Measurements from ENCODE around the gene CKAP4. TPM values are rescaled to one million over a fixed set of nuclear protein-coding genes. Genes with fewer than 3 reads are reported as not detected.

CKAP4 gene
- total and polyA plus RNA-seq, 2 experiments from 2014 or later: 151 to 258 TPM

DNA sequence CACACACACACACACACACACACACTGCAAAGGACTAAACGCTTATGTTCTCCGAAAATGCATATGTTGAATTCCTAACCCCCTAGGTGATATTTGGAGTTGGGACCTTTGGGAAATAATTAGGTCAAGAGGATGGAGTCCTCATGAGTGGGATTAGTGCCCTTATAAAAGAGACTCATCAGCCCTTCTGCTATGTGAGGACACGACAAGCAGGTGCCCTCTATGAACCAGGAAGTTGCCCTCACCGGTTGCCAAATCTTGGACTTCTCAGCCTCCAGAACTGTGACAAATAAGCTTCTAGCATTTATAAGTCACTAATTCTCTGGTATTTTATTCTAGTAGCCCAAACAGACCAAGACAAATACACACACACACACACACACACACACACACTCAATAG lies 34.0 kb upstream of the CKAP4 start:
- H3K27ac ChIP-seq: peak overlapping the region; percentile 90
- H2AFZ ChIP-seq: no peak overlapping the region
- H3K36me3 ChIP-seq (replicated peaks; ENCODE audit: insufficient read depth, low read depth): no peaks in the 10 kb centered on the region
- no peaks in the 10 kb centered on the region for H3K9me3 ChIP-seq (ENCODE audit: low read depth)
- H3K79me2 ChIP-seq: no peaks in the 10 kb centered on the region
- WGBS (ENCODE audit: low lambda C conversion rate, missing lambda C conversion rate): 74% methylated on average over 4 of the region's 4 CpGs
- DNase-seq (ENCODE audit: low spot score): peak; percentile 45
- H3K27me3 ChIP-seq: no peaks in the 10 kb centered on the region
- H3K9me2 ChIP-seq (replicated peaks; ENCODE audit: insufficient read depth): no peaks in the 10 kb centered on the region
- no peak for TF ChIP-seq EZH2 (IDR thresholded peaks at IDR 0.05; ENCODE audit: borderline replicate concordance)
- no peak for TF ChIP-seq EZH2phosphoT487 (IDR thresholded peaks at IDR 0.05; ENCODE audit: low read depth, severe bottlenecking, unreplicated experiment)
- TF ChIP-seq CTCF (IDR thresholded peaks at IDR 0.05; ENCODE audit: poor library complexity): no peak
- H3K4me3 ChIP-seq: no peak overlapping the region
- H3K4me1 ChIP-seq (ENCODE audit: insufficient read depth): peaks cover 49% of the 10 kb centered on the region
- no peaks in the 10 kb centered on the region for H4K20me1 ChIP-seq (ENCODE audit: insufficient read depth, poor library complexity, severe bottlenecking)
- H3K4me2 ChIP-seq: peak overlapping the region; percentile 64

- Histone ChIP-seq H3K27me3 (no peaks in the 10 kb centered on the region), H3K79me2 (no peaks in the 10 kb centered on the region), H3K36me3 (replicated peaks; ENCODE audit: insufficient read depth, low read depth) (no peaks in the 10 kb centered on the region), H3K4me2 (no peak overlapping the region), H4K20me1 (ENCODE audit: insufficient read depth, poor library complexity, severe bottlenecking) (no peaks in the 10 kb centered on the region), H3K27ac (peak overlapping the region; percentile 90), H3K4me3 (no peak overlapping the region), H3K4me1 (ENCODE audit: insufficient read depth) (peaks cover 53% of the 10 kb centered on the region), H3K9me3 (ENCODE audit: low read depth) (no peaks in the 10 kb centered on the region), H2AFZ (no peak overlapping the region), H3K9me2 (replicated peaks; ENCODE audit: insufficient read depth) (no peaks in the 10 kb centered on the region)
- WGBS (ENCODE audit: low lambda C conversion rate, missing lambda C conversion rate): 67% methylated on average over 3 of the region's 3 CpGs
- TF ChIP-seq CTCF (IDR thresholded peaks at IDR 0.05; ENCODE audit: poor library complexity) (no peak), EZH2phosphoT487 (IDR thresholded peaks at IDR 0.05; ENCODE audit: low read depth, severe bottlenecking, unreplicated experiment) (no peak), EZH2 (IDR thresholded peaks at IDR 0.05; ENCODE audit: borderline replicate concordance) (no peak)
- DNase-seq (ENCODE audit: low spot score): no peak
These were observed 33.4 kb upstream of the CKAP4 start for GRCh38 chr12:106281056-106281782.

GRCh38 chr12:106280106-106280505 lies 32.3 kb upstream of the CKAP4 start:
- no peak overlapping the region for H3K4me2 ChIP-seq
- H3K27ac ChIP-seq: no peak overlapping the region
- H3K36me3 ChIP-seq (replicated peaks; ENCODE audit: insufficient read depth, low read depth): no peaks in the 10 kb centered on the region
- peaks cover 59% of the 10 kb centered on the region for H3K4me1 ChIP-seq (ENCODE audit: insufficient read depth)
- H3K9me3 ChIP-seq (ENCODE audit: low read depth): no peaks in the 10 kb centered on the region
- H4K20me1 ChIP-seq (ENCODE audit: insufficient read depth, poor library complexity, severe bottlenecking): no peaks in the 10 kb centered on the region
- DNase-seq (ENCODE audit: low spot score): no peak
- no peaks in the 10 kb centered on the region for H3K27me3 ChIP-seq
- no peaks in the 10 kb centered on the region for H3K9me2 ChIP-seq (replicated peaks; ENCODE audit: insufficient read depth)
- no peak overlapping the region for H2AFZ ChIP-seq
- no peak overlapping the region for H3K4me3 ChIP-seq
- 82% methylated on average over 4 of the region's 4 CpGs for WGBS (ENCODE audit: low lambda C conversion rate, missing lambda C conversion rate)
- TF ChIP-seq EZH2 (IDR thresholded peaks at IDR 0.05; ENCODE audit: borderline replicate concordance): no peak
- no peaks in the 10 kb centered on the region for H3K79me2 ChIP-seq

DNA sequence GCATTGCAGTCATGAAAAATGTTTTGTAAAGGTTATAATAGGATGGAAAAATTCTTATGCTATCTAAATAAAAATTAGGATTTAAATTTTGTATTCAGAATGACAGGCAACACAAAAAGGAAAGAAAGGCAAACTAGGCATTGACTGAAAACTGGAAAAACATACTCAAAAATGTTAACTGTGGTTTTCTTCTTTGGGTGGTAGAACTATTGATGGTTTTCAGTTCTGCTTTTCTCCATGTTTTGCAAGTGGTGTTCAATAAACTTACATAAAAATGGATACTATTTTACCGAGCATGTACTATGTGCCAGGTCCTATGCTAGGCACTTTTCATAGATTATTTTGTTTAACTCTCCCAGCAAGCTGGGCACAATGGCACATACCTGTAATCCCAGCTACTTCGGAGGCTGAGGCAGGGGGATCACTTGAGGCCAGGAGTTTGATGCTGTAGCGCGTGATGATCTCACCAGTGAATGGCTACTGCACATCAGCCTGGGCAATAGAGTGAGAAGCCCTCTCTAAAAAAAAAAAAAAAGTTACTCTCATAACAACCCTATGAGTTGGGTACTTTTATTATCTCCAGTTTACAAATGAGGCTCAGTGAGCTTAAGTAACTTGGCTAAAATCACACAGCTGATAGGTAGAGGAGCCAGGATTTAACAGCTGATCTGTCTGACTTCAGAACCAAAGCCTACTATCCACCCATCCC lies 28.4 kb upstream of the CKAP4 start:
- H3K27me3 ChIP-seq: no peaks in the 10 kb centered on the region
- H3K79me2 ChIP-seq: no peaks in the 10 kb centered on the region
- no peak overlapping the region for H3K27ac ChIP-seq
- H3K4me1 ChIP-seq (ENCODE audit: insufficient read depth): peaks cover 48% of the 10 kb centered on the region
- no peak overlapping the region for H3K4me2 ChIP-seq
- no peak for DNase-seq (ENCODE audit: low spot score)
- H3K36me3 ChIP-seq (replicated peaks; ENCODE audit: insufficient read depth, low read depth): no peaks in the 10 kb centered on the region
- no peaks in the 10 kb centered on the region for H4K20me1 ChIP-seq (ENCODE audit: insufficient read depth, poor library complexity, severe bottlenecking)
- H3K9me2 ChIP-seq (replicated peaks; ENCODE audit: insufficient read depth): no peaks in the 10 kb centered on the region
- TF ChIP-seq CTCF (IDR thresholded peaks at IDR 0.05; ENCODE audit: poor library complexity): no peak
- TF ChIP-seq EZH2 (IDR thresholded peaks at IDR 0.05; ENCODE audit: borderline replicate concordance): no peak
- no peak for TF ChIP-seq EZH2phosphoT487 (IDR thresholded peaks at IDR 0.05; ENCODE audit: low read depth, severe bottlenecking, unreplicated experiment)
- no peak overlapping the region for H3K4me3 ChIP-seq
- 95% methylated on average over 4 of the region's 4 CpGs for WGBS (ENCODE audit: low lambda C conversion rate, missing lambda C conversion rate)
- no peaks in the 10 kb centered on the region for H3K9me3 ChIP-seq (ENCODE audit: low read depth)
- no peak overlapping the region for H2AFZ ChIP-seq

Data from hepatocyte (in vitro differentiated cells).